Activated CD8-positive, alpha-beta memory T cell treated with anti-CD3 and anti-CD28 coated beads, Interleukin-2, amount 50 U/mL, for 48 hours (primary cell): ENCODE data around the gene CST7.

Source experiments
- DNase-seq: peaks from one replicate; pipeline ENCODE4 v3.0.0-alpha.2; 2020

CST7 gene

GRCh38 chr20:24951536-24952083, 2.5 kb downstream of the CST7 start:
- DNase-seq, result peak; percentile 51

- peak; percentile 51 for DNase-seq
These were observed 3.5 kb downstream of the CST7 start for GRCh38 chr20:24952376-24953208.

GRCh38 chr20:24953209-24953575, 4.1 kb downstream of the CST7 start:
- no peak for DNase-seq

DNA sequence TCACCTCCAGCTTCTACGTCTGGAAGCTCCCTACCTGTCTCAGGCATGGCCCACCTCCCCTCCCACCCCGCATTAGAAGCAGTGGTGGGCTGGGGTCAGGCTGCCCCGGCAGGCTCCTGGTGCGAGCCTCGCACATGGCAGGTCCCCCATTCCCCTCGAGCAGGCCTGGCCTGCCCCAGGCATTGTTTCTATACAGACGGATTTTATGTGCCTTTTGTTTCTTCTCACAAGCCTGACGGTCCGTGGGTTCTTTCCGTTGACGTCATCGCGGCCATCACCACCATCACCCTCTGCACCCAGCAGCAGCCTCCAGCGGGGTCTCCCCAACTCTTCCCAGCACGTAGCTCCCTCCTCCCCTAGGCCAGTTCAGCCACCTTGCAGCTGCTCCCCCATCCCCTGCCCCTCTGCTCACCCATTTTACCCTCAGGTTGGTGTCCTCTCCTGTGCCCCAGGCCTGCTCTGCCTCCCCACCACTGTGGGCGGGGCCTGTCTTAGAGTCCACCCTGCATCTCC, 4.6 kb downstream of the CST7 start:
- peak; percentile 56 for DNase-seq

- no peak for DNase-seq
These were observed 5.1 kb downstream of the CST7 start for GRCh38 chr20:24954151-24954550.

DNA sequence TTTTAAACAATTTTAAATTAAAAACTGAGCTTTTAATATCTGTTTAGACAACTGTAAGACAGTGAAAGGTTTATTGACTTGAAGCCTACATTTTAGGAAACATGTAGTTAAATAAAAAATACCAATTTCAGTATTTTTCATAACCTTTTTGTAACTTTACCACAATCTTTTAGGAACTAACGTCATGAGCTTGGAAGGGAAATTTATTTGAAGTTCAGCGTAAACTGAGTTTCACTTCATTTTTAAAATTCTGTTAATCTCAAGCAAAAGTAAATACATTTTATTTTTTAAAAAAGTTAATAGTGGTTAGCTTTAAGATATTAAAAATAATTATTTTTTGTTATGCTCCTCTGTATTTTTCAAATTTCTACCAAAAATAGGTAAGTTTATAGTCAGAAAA, 5.5 kb downstream of the CST7 start:
- no peak for DNase-seq

GRCh38 chr20:24955045-24955444, 6.0 kb downstream of the CST7 start:
- peak; percentile 59 for DNase-seq

DNA sequence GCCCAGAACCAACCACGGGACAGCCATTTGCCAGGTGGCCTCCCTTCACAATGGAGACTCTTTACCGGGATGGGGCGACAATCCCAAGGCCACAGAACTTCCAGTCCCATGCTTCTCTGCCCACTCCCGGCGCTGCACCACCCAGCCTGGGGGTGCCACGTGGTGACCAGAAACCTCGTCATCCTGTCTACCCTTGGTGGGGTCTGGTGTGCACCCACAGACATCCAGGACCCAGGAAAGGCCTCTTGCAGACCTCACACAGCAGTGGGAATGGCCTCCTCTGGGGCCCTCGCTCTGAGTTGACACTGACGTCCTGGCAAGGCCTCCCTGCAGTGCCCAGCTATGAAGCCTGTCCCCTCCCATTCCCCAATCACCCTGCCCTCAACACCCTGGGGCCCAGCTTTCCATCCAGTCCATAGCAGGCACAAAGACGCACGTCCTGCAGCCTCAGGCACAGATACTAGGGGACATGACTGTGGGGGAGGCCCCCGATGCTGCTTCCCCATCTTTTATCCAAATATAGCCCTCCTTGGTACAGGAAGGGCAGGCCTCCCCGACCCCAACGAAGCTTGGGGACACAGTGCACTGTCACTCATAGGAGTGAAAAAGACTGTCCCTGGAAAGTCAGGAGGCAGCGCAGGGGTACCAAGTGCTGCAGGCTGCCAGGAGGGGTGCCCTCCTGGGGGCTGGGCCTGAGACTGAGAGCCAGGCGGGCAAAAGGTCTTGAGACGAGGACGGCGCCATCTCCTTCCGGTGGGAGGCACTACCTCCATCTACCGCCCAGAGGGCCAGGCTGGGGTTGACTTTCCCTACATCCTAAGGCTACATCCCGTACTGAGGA, 7.2 kb downstream of the CST7 start:
- DNase-seq, result peak; percentile 49

DNA sequence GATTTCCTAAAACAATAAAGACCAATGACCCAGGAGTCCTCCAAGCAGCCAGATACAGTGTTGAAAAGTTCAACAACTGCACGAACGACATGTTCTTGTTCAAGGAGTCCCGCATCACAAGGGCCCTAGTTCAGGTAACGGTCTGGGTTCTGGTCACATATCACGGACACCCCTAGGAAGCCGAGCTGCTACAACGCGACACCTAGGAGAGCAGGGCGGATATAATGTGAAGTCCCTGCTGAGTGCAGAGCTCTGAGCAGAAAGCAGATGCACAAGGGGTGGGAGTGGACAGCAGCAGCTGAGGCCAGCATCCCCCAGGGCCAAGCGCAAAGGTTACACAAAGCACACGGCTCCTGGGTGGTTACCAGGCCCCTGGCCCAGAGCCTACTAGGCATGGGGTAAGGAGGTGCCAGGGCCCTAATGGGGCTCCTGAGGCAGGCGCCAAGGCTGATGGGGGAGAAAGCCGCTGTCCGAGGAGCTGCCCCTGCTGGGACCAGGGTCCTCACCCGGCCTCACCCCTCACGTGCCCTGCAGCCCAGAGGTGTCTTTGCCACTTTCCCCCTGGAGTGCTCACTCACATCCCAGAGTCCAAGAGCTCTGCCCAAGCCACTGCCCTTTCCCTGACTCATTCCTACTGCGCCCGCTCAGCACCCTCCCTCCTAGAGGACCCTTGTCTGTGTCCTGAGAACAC, 8.4 kb downstream of the CST7 start:
- peak; percentile 48 for DNase-seq

DNA sequence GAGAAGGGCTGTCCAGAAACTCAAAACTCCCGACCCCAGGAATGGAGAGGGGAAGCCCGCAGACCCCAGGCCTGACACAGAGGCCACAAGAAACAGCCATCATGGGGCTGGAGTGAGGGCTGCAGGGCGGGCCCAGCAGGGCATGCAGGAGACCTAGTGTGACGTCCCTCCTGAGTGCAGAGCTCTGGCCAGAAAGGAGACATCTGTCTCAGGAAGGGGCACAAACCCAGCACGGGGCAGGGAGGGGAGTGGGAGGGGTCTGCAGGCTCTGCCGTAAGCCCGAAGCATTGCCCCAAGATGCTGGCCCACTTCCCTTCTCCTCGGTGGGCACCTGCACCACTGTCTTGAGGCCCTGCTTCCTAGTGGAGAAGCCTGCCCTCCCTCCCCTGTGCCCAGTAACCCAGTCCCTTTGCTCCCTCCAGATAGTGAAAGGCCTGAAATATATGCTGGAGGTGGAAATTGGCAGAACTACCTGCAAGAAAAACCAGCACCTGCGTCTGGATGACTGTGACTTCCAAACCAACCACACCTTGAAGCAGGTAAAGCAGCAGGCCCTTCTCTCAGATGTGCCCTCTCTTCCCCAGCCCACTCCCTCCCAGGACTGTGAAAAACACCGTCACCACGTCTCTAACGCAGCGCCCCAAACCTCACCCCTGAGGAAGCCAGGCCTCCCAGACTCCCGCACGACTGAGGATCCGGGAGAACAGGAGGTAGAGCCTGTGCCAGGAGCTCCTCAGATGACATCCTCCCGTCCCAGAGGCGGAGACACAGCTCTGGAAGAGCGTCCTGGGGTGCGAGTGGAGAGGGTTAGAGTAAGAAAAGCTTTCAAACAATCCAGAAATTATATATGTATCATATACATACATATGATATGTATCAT, 9.7 kb downstream of the CST7 start:
- peak; percentile 47 for DNase-seq

DNA sequence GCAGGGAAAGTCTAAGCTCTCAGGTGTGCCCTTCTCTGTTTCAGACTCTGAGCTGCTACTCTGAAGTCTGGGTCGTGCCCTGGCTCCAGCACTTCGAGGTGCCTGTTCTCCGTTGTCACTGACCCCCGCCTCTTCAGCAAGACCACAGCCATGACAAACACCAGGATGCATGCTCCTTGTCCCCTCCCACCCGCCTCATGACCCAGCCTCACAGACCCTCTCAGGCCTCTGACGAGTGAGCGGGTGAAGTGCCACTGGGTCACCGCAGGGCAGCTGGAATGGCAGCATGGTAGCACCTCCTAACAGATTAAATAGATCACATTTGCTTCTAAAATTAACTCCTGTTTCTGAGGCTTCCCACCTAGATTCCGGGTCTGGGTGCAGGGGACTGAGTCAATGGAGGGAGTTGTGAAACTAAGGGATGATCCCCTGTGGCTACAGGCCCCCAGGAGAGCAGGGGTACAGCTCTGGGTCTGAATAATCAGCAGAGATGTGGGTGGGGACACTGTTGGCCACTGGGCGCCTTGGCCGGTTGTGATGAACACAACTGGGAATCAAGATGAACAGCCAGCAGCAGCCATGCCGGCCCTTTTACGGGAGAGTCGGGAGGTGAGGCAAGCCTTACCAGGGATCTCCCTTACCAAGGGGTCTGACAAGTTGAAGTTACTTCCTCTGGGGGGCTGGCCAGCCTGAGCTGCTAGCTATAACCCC, 10.7 kb downstream of the CST7 start:
- peak; percentile 47 for DNase-seq

GRCh38 chr20:24960302-24960801, 11.3 kb downstream of the CST7 start:
- peak; percentile 48 for DNase-seq

GRCh38 chr20:24960861-24961260, 11.8 kb downstream of the CST7 start:
- no peak for DNase-seq

DNA sequence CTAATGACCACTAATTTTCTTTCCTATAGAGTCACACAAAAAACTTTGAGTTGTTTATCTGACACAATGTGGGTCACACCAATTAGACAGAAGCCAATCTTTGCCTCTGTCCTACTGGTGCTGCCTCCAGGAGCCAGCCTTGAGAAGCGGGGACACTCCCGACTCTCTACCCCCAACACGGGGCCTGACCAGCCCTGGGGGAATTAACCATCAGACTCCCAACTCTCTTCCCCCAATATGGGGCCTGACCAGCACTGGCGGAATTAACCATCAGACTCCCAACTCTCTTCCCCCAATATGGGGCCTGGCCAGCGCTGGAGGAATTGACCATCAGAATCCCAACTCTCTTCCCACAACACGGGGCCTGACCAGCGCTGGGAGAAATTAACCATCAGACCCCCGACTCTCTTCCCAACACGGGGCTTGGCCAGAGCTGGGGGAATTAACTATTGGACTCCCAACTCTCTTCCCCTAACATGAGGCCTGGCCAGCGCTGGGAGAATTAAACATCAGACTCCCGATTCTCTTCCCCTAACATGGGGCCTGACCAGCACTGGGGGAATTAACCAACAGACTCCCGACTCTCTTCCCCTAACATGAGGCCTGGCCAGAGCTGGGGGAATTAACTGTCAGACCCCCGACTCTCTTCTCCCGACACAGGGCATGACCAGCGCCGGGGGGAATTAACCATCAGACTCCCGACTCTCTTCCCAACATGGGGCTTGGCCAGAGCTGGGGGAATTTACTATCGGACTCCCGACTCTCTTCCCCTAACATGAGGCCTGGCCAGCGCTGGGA, 12.5 kb downstream of the CST7 start:
- peak; percentile 35 for DNase-seq

- peak; percentile 36 for DNase-seq
These were observed 13.1 kb downstream of the CST7 start for GRCh38 chr20:24962182-24962492.

DNA sequence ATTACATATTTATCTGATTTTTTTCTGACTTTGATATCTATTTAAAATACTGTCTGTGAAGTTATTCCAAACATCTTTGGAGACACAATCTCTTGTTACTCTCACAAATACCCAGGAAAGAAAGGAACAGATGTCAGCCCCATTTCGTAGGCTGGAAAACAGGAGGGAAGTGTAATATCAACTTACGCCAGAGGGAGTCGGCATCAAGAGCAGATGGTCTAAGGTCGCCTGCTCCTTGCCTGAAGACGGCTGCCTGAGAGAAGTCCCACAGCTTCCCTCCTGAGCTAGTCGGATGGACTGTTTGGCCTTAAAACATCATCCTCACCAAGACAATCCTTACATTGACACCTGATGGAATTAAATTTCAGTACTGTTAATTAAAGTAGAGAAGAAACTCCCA, 13.4 kb downstream of the CST7 start:
- DNase-seq, result peak; percentile 44

DNA sequence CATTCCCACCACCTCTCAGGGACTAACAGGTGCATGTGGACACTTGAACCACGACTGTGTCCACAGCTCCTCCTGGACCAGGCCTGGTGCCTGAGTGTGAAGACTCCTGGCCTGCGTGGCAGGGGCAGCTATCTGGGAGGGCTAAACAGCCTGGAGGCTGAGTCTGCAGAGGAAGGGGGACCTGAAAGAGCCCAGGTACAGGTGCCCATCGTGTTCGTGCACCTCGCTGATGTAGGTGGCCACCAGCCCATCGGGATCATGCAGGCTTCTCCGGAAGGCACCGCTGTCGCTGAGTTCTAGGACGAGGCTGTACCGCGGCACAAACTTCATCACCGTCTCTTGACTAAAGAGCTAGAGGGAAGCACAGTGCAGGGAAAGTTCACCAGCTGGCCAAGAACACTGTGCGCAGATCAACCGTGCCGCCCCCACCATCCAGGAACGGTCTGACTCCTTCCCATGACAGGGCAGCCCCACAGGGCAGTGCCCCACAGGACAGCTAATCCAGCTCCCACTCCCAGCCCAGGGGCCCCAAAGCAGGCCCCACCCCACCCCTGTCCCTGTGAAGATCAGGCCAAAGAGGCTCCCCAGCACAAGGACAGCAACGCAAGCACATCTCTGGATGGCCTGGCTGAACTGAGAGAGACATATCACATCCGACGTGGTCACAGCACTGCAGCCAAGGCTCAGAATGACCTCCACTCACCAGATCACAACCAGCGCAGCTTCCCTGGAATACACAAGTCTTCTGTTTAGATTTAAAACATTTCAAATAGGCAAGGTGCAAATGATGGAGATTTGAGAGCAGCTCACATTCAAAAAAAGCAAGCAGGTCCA, 14.8 kb downstream of the CST7 start:
- peak; percentile 47 for DNase-seq

- DNase-seq, result no peak
These were observed 15.4 kb downstream of the CST7 start for GRCh38 chr20:24964506-24964840.
